A673 (cell line): ENCODE results near the gene GLYATL1. TPM values are rescaled to one million over a fixed set of nuclear protein-coding genes. Genes with fewer than 3 reads are reported as not detected.
A peak's percentile ranks its signal among the peaks of the same experiment; 100 is the strongest.

Source experiments
- Bru-seq: library from RNA; stranded (reverse); fragments of 400-500 nt; gene quantifications from one replicate; lab custom pipeline; 2021; lab: Mats Ljungman, UMichigan
- BruChase-seq, 2 experiments: library from RNA; stranded (reverse); fragments of 400-500 nt; gene quantifications; one replicate each; lab custom pipeline; 2021; lab: Mats Ljungman, UMichigan
- BruUV-seq: library from RNA; stranded (reverse); fragments of 400-500 nt; replicated peaks from 2 replicates; lab custom pipeline; 2021; lab: Mats Ljungman, UMichigan
- CTCF ChIA-PET: fragments of 300-600 bp; sonication (Branson Sonifier 250); formaldehyde crosslinking; loops from one replicate; lab custom pipeline; 2022; ENCODE audit warnings: antibody characterized with exemption; lab: Charles Lee
- POLR2A ChIA-PET: fragments of 300-600 bp; sonication (Branson Sonifier 250); formaldehyde crosslinking; loops from one replicate; lab custom pipeline; 2022; ENCODE audit warnings: antibody characterized with exemption; ENCODE audit not compliant: low non-redundant PET; lab: Charles Lee
- DNase-seq: peaks from one replicate; pipeline ENCODE4 v3.0.0-alpha.2; 2015; ENCODE audit warnings: low spot score
- H3K27ac ChIP-seq: fragments of 200-600 bp; sonication (generic); 2 replicates; pipeline ENCODE4 v1.5.1; 2016; ENCODE audit warnings: mixed run types, low read depth, mild to moderate bottlenecking, mixed read lengths, antibody characterized with exemption, low read length; ENCODE audit not compliant: poor library complexity, severe bottlenecking
- H3K27me3 ChIP-seq: fragments of 200-600 bp; sonication (generic); replicated peaks from 2 replicates; pipeline ENCODE4 v1.6.1; 2017; ENCODE audit warnings: mixed run types, low read depth, mild to moderate bottlenecking, mixed read lengths, antibody characterized with exemption, low read length; ENCODE audit not compliant: insufficient read depth, poor library complexity
- H3K36me3 ChIP-seq: fragments of 200-600 bp; sonication (generic); 2 replicates; pipeline ENCODE4 v1.6.1; 2016; ENCODE audit warnings: mixed run types, mild to moderate bottlenecking, mixed read lengths, antibody characterized with exemption, low read length; ENCODE audit not compliant: insufficient read depth, poor library complexity, severe bottlenecking
- H3K4me1 ChIP-seq: fragments of 200-600 bp; sonication (generic); 2 replicates; pipeline ENCODE4 v1.6.1; 2017; ENCODE audit warnings: mixed run types, mild to moderate bottlenecking, mixed read lengths, antibody characterized with exemption, low read length; ENCODE audit not compliant: insufficient read depth, poor library complexity, severe bottlenecking
- H3K4me3 ChIP-seq: fragments of 200-600 bp; sonication (generic); 2 replicates; pipeline ENCODE4 v1.5.1; 2016; ENCODE audit warnings: low read depth, mixed run types, mild to moderate bottlenecking, mixed read lengths, low read length; ENCODE audit not compliant: poor library complexity, severe bottlenecking
- H3K9me3 ChIP-seq: fragments of 200-600 bp; sonication (generic); 2 replicates; pipeline ENCODE4 v1.6.1; 2016; ENCODE audit warnings: mixed run types, low read depth, mild to moderate bottlenecking, mixed read lengths, antibody characterized with exemption, low read length; ENCODE audit not compliant: poor library complexity, severe bottlenecking
- CTCF ChIP-seq: fragments of 300-800, 200-600 bp; sonication (generic); conservative IDR thresholded peaks from 2 replicates; pipeline ENCODE4 v1.5.1; 2017; ENCODE audit warnings: low read depth, mild to moderate bottlenecking, antibody characterized with exemption, low read length, moderate library complexity, mixed read lengths
- EZH2 ChIP-seq: fragments of 200-600 bp; sonication (generic); IDR thresholded peaks from 2 replicates; pipeline ENCODE4 v1.6.1; 2017; ENCODE audit warnings: borderline replicate concordance, low read depth, mild to moderate bottlenecking, mixed read lengths, antibody characterized with exemption, low read length; ENCODE audit not compliant: poor library complexity, severe bottlenecking
- intact Hi-C: fragments of 100-400 bp; cut with micrococcal nuclease; formaldehyde crosslinking; loops from one replicate; pipeline ENCODE4 v1.10.0; 2022; ENCODE audit not compliant: unreplicated experiment
- long read RNA-seq: library from polyadenylated mRNA; stranded (forward); transcript quantifications from one replicate; pipeline ENCODE4 v2.0.0, GENCODE V29; 2022
- total RNA-seq: library from RNA; stranded (reverse); gene quantifications from 2 replicates; pipeline ENCODE4 v1.2.3, GENCODE V29; 2021

The GLYATL1 gene
- total RNA-seq (0.17 TPM in 1 of 2 replicates, not detected in the other), Bru-seq, nascent RNA (percentile 17 among the genes with signal in this experiment), BruChase-seq, experiment 1, labeled RNA remaining after a 2-hour chase (percentile 11 among the genes with signal in this experiment), BruChase-seq, experiment 2, labeled RNA remaining after a 6-hour chase (percentile 8 among the genes with signal in this experiment)
- long read RNA-seq: 0 reads

- no peaks in the 10 kb centered on the region for H3K9me3 ChIP-seq
- POLR2A ChIA-PET: no interaction called here
- H3K4me1 ChIP-seq: no peaks in the 10 kb centered on the region
- peaks cover 4% of the 10 kb centered on the region for H3K27me3 ChIP-seq
- no peak within 1 kb of the TSS for H3K4me3 ChIP-seq
- intact Hi-C loops: no loop called here
- CTCF ChIA-PET: no interaction called here
- H3K27ac ChIP-seq: no peak within 1 kb of the TSS
- DNase-seq: no peak
- TF ChIP-seq CTCF (no peak), EZH2 (no peak)
- BruUV-seq: no TSS peak
- no peaks in the 10 kb centered on the region for H3K36me3 ChIP-seq
Measured at GRCh38 chr11:58939277-58939676, at the start of gene GLYATL1. TSS of gene GLYATL1 (plus strand) at chr11:58939488. CDS start at chr11:58947088, 7,600 bp downstream.

GRCh38 chr11:58893899-58894298, 45.4 kb upstream of the GLYATL1 start:
- no peak for TF ChIP-seq EZH2
- no peak for TF ChIP-seq CTCF
- Histone ChIP-seq H3K36me3 (no peaks in the 10 kb centered on the region), H3K4me3 (no peak overlapping the region), H3K27me3 (no peaks in the 10 kb centered on the region), H3K9me3 (no peaks in the 10 kb centered on the region), H3K27ac (no peak overlapping the region), H3K4me1 (no peaks in the 10 kb centered on the region)
- ChIA-PET POLR2A (no interaction called here), CTCF (no interaction called here)
- BruUV-seq: no TSS peak
- intact Hi-C loops: no loop called here
- DNase-seq: no peak

- BruUV-seq: no TSS peak
- CTCF ChIA-PET: no interaction called here
- TF ChIP-seq EZH2 (no peak), CTCF (no peak)
Measured at GRCh38 chr11:58898106-58898505, 41.2 kb upstream of the GLYATL1 start.

More at GRCh38 chr11:58898106-58898505, 41.2 kb upstream of the GLYATL1 start:
- Histone ChIP-seq H3K27me3 (no peaks in the 10 kb centered on the region), H3K9me3 (no peaks in the 10 kb centered on the region), H3K4me3 (no peak overlapping the region), H3K27ac (no peak overlapping the region), H3K36me3 (no peaks in the 10 kb centered on the region), H3K4me1 (no peaks in the 10 kb centered on the region)
- intact Hi-C loops: no loop called here
- POLR2A ChIA-PET: no interaction called here
- DNase-seq: peak; percentile 21
